ENCODE measurements around the gene PRKCZ.

Gene PRKCZ

GRCh38 chr1:2088458-2088857, 38.2 kb downstream of the PRKCZ start:
- no peak for DNase-seq (ENCODE audit: low read depth)
- H3K4me3 ChIP-seq (ENCODE audit: low read depth, low read length), result no peak overlapping the region
- TF ChIP-seq MAX (IDR thresholded peaks at IDR 0.05; ENCODE audit: low read depth, low read length) (no peak), MYC (IDR thresholded peaks at IDR 0.05; ENCODE audit: low read depth, low read length) (no peak), CTCF (IDR thresholded peaks at IDR 0.05; ENCODE audit: low read depth, low read length) (no peak), POLR2A (IDR thresholded peaks at IDR 0.05; ENCODE audit: extremely low read depth, insufficient read length) (no peak)

GRCh38 chr1:2089051-2089450, 38.8 kb downstream of the PRKCZ start:
- H3K4me3 ChIP-seq (ENCODE audit: low read depth, low read length), result no peak overlapping the region
- no peak for DNase-seq (ENCODE audit: low read depth)
- TF ChIP-seq MYC (IDR thresholded peaks at IDR 0.05; ENCODE audit: low read depth, low read length) (no peak), POLR2A (IDR thresholded peaks at IDR 0.05; ENCODE audit: extremely low read depth, insufficient read length) (no peak), CTCF (IDR thresholded peaks at IDR 0.05; ENCODE audit: low read depth, low read length) (no peak), MAX (IDR thresholded peaks at IDR 0.05; ENCODE audit: low read depth, low read length) (no peak)

GRCh38 chr1:2090216-2090890, 40.1 kb downstream of the PRKCZ start:
- no peak for DNase-seq (ENCODE audit: low read depth)
- H3K4me3 ChIP-seq (ENCODE audit: low read depth, low read length), result no peak overlapping the region
- TF ChIP-seq MAX (IDR thresholded peaks at IDR 0.05; ENCODE audit: low read depth, low read length) (no peak), POLR2A (IDR thresholded peaks at IDR 0.05; ENCODE audit: extremely low read depth, insufficient read length) (no peak), MYC (IDR thresholded peaks at IDR 0.05; ENCODE audit: low read depth, low read length) (no peak), CTCF (IDR thresholded peaks at IDR 0.05; ENCODE audit: low read depth, low read length) (no peak)

- peak; percentile 69 for DNase-seq (ENCODE audit: low read depth)
- H3K4me3 ChIP-seq (ENCODE audit: low read depth, low read length), result no peak overlapping the region
- TF ChIP-seq CTCF (IDR thresholded peaks at IDR 0.05; ENCODE audit: low read depth, low read length), result peak; percentile 90
- peak; percentile 60; the same call in 1 of the 2 replicates for TF ChIP-seq MYC (IDR thresholded peaks at IDR 0.05; ENCODE audit: low read depth, low read length)
- TF ChIP-seq MAX (IDR thresholded peaks at IDR 0.05; ENCODE audit: low read depth, low read length), result peak; percentile 71
- no peak for TF ChIP-seq POLR2A (IDR thresholded peaks at IDR 0.05; ENCODE audit: extremely low read depth, insufficient read length)
These were observed 41.7 kb downstream of the PRKCZ start for GRCh38 chr1:2091611-2092604.

- no peak for TF ChIP-seq CTCF (IDR thresholded peaks at IDR 0.05; ENCODE audit: low read depth, low read length)
- TF ChIP-seq POLR2A (IDR thresholded peaks at IDR 0.05; ENCODE audit: extremely low read depth, insufficient read length), result no peak
- TF ChIP-seq MAX (IDR thresholded peaks at IDR 0.05; ENCODE audit: low read depth, low read length), result no peak
- TF ChIP-seq MYC (IDR thresholded peaks at IDR 0.05; ENCODE audit: low read depth, low read length), result no peak
- DNase-seq (ENCODE audit: low read depth), result no peak
- no peak overlapping the region for H3K4me3 ChIP-seq (ENCODE audit: low read depth, low read length)
These were observed 42.8 kb downstream of the PRKCZ start for GRCh38 chr1:2093055-2093454.

Data from NB4 (cell line).